AG04449 (cell line): Measurements from ENCODE around the gene CTNNA1.

ENCODE experiments used
- CTCF ChIA-PET: fragments of 350-600 bp; formaldehyde crosslinking; extraction: SDS; loops from one replicate; lab custom pipeline; 2021; ENCODE audit warnings: antibody characterized with exemption; lab: Yijun Ruan, JAX
- POLR2A ChIA-PET: fragments of 400-600, 350-600 bp; formaldehyde crosslinking; extraction: SDS; loops from one replicate; lab custom pipeline; 2020; ENCODE audit warnings: antibody characterized with exemption, inconsistent platforms; lab: Yijun Ruan, JAX
- DNase-seq: peaks from one replicate; pipeline ENCODE4 v3.0.0-alpha.2; 2010; ENCODE audit warnings: low read depth, low spot score
- H3K4me3 ChIP-seq: 2 replicates; pipeline ENCODE4 v1.5.1; 2011; ENCODE audit warnings: low read depth, mild to moderate bottlenecking, control low read depth, low read length
- CTCF ChIP-seq: IDR thresholded peaks from one replicate; pipeline ENCODE4 v1.5.1; 2011; ENCODE audit warnings: mild to moderate bottlenecking, moderate library complexity, low read length, control low read depth, inconsistent platforms; ENCODE audit not compliant: insufficient read depth; ENCODE audit errors: missing control alignments

CTNNA1 gene

GRCh38 chr5:138926257-138926656 lies 173.0 kb downstream of the CTNNA1 start:
- CTCF ChIA-PET, result interaction anchor here (0.8 to 1.1 kb wide), 2 partner anchors 136 to 338 kb away, joined by 3 read pairs; no protein-coding TSS in a partner anchor
- DNase-seq, result no peak
- POLR2A ChIA-PET, result no interaction called here
- no peak for TF ChIP-seq CTCF
- H3K4me3 ChIP-seq, result no peak overlapping the region

DNA sequence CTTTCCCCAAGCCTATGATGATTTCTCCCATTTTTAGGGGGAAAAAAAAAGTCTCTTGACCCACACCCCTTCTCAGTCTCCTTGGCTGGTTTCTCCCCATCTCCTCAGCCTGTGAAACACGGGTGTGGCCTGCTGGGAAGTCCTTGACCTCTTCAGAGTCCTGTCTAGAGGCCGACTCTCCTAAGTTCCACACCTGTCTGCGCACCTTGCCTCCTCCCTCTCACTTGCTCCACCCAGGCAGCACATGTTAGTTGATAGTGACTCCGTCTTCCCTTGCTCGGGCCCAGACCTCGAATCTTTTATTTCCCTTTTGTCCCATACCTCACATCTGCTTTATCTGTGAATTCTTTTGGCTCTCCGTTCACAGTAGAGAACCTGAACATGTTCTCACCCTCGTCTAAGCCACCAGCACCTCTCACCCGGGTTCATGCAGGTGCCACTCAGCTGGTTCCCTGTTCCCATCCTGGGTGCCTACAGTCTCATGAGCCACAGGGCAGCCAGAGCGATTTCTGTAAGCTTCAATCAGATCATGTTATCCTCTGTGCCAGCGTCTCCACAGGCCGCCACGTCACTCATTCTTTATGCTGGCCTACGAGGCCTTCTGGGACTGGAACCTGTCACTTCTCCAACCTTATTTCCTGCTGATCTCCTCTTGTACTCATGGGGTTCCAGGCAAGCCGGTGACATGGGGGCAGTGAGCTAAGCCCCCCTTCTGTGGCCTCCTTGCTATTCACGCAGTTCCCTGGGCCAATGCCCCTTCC lies 173.6 kb downstream of the CTNNA1 start:
- ChIA-PET POLR2A (no interaction called here), CTCF (no interaction called here)
- no peak for TF ChIP-seq CTCF
- H3K4me3 ChIP-seq, result no peak overlapping the region
- DNase-seq, result no peak

GRCh38 chr5:138927544-138927943 lies 174.3 kb downstream of the CTNNA1 start:
- no peak for TF ChIP-seq CTCF
- CTCF ChIA-PET, result no interaction called here
- H3K4me3 ChIP-seq, result no peak overlapping the region
- DNase-seq, result no peak
- POLR2A ChIA-PET, result no interaction called here

DNA sequence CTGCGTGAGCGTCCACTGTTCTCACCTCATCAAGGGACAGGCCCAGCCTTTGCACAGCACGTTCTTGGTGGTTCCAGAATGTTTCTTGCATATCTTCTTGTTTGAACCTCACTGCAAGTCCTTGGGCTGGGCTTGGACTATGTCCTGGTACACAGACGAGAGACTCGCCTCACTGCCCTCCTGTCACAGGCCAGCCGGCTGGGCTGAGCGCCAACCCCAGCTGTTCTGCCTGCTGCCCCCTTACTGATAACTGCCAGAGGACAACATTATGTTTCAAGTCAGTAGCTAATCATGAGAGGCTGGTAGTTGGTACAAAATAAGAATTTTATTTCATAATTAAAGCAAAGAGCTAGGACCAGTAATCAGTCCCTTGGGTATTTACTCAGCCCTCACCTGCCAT lies 174.8 kb downstream of the CTNNA1 start:
- CTCF ChIA-PET, result no interaction called here
- POLR2A ChIA-PET, result no interaction called here
- no peak for TF ChIP-seq CTCF
- H3K4me3 ChIP-seq, result no peak overlapping the region
- no peak for DNase-seq

GRCh38 chr5:138929571-138929955 lies 176.3 kb downstream of the CTNNA1 start:
- H3K4me3 ChIP-seq, result no peak overlapping the region
- ChIA-PET POLR2A (no interaction called here), CTCF (interaction anchor here (0.9 kb wide), 1 partner anchor 8 kb away, joined by 3 read pairs; no protein-coding TSS in a partner anchor)
- no peak for DNase-seq
- no peak for TF ChIP-seq CTCF

DNA sequence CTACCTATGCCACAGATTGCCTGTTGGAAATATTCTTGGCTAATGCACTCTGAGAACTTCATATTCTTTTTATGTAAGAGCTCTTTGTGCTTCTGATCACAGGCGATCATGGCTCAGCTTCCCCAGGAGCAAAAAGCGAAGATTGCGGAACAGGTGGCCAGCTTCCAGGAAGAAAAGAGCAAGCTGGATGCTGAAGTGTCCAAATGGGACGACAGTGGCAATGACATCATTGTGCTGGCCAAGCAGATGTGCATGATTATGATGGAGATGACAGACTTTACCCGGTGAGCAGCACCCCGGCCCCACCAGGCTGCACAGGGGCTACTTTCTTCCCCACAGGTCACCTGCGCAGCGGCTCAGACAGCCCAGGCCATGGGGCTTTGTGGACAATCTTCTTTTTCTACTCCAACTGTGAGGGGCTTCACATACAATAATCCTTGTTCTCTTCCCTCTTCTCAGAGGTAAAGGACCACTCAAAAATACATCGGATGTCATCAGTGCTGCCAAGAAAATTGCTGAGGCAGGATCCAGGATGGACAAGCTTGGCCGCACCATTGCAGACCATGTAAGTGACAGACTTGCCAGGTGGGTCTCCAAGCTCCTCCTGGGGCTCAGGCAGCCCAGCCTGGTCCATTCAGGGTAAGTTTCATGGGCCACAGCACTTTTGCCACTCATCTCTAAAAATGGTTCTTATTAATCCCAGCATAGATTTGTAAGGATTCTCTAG lies 177.3 kb downstream of the CTNNA1 start:
- no peak for DNase-seq
- ChIA-PET CTCF (no interaction called here), POLR2A (no interaction called here)
- H3K4me3 ChIP-seq, result no peak overlapping the region
- no peak for TF ChIP-seq CTCF
